ENCODE data around the gene PIN4.
"Not testable (repeated sequence)": the region's sequence is repeated elsewhere in the genome, so short reads cannot be mapped to it uniquely, and the experiment has no call there.

PIN4 gene

GRCh38 chrX:72181178-72182125 lies at the start of gene PIN4:
PIN4 (plus strand) TSS chrX:72181757; CDS start chrX:72181786, 29 bp downstream.
- peak; percentile 93 for DNase-seq (ENCODE audit: low read depth)

- DNase-seq (ENCODE audit: low read depth): no peak
Observed at GRCh38 chrX:72132456-72132855, 49.1 kb upstream of the PIN4 start.

- DNase-seq (ENCODE audit: low read depth): no peak
Observed at GRCh38 chrX:72133851-72134546, 47.6 kb upstream of the PIN4 start.

GRCh38 chrX:72137846-72138495 lies 43.6 kb upstream of the PIN4 start:
- no peak for DNase-seq (ENCODE audit: low read depth)

- DNase-seq (ENCODE audit: low read depth): no peak
Observed at GRCh38 chrX:72139538-72139937, 42.0 kb upstream of the PIN4 start.

GRCh38 chrX:72141372-72142004 lies 40.1 kb upstream of the PIN4 start:
- DNase-seq (ENCODE audit: low read depth): no peak

- DNase-seq (ENCODE audit: low read depth): no peak
Observed at GRCh38 chrX:72142094-72142793, 39.3 kb upstream of the PIN4 start.

- DNase-seq (ENCODE audit: low read depth): no peak
Observed at GRCh38 chrX:72142794-72143608, 38.6 kb upstream of the PIN4 start.

GRCh38 chrX:72143609-72143907 lies 38.0 kb upstream of the PIN4 start:
- DNase-seq (ENCODE audit: low read depth): no peak

GRCh38 chrX:72145181-72145580 lies 36.4 kb upstream of the PIN4 start:
- no peak for DNase-seq (ENCODE audit: low read depth)

GRCh38 chrX:72146527-72146926 lies 35.0 kb upstream of the PIN4 start:
- DNase-seq (ENCODE audit: low read depth): no peak

GRCh38 chrX:72158773-72159172 lies 22.8 kb upstream of the PIN4 start:
- no peak for DNase-seq (ENCODE audit: low read depth)

- no peak for DNase-seq (ENCODE audit: low read depth)
Observed at GRCh38 chrX:72159769-72160168, 21.8 kb upstream of the PIN4 start.

- DNase-seq (ENCODE audit: low read depth): no peak
Observed at GRCh38 chrX:72165551-72165950, 16.0 kb upstream of the PIN4 start.

GRCh38 chrX:72169008-72169728 lies 12.4 kb upstream of the PIN4 start:
- DNase-seq (ENCODE audit: low read depth): peak; percentile 12

- not testable (repeated sequence) for DNase-seq (ENCODE audit: low read depth)
Observed at GRCh38 chrX:72176289-72176688, 5.3 kb upstream of the PIN4 start.

GRCh38 chrX:72176981-72177380 lies 4.6 kb upstream of the PIN4 start:
- no peak for DNase-seq (ENCODE audit: low read depth)

GRCh38 chrX:72180539-72180938 lies 1.0 kb upstream of the PIN4 start:
- DNase-seq (ENCODE audit: low read depth): no peak

GRCh38 chrX:72182924-72183323 lies 1.4 kb downstream of the PIN4 start:
- no peak for DNase-seq (ENCODE audit: low read depth)

GRCh38 chrX:72201836-72202536 lies 20.4 kb downstream of the PIN4 start:
- DNase-seq (ENCODE audit: low read depth): peak; percentile 39
